ENCODE measurements around the gene CHPF2.
A peak's percentile ranks its signal among the peaks of the same experiment; 100 is the strongest.

CHPF2 gene

GRCh38 chr7:151246102-151246850 is 14.0 kb downstream of the CHPF2 start:
- DNase-seq (ENCODE audit: low read depth), result no peak

DNA sequence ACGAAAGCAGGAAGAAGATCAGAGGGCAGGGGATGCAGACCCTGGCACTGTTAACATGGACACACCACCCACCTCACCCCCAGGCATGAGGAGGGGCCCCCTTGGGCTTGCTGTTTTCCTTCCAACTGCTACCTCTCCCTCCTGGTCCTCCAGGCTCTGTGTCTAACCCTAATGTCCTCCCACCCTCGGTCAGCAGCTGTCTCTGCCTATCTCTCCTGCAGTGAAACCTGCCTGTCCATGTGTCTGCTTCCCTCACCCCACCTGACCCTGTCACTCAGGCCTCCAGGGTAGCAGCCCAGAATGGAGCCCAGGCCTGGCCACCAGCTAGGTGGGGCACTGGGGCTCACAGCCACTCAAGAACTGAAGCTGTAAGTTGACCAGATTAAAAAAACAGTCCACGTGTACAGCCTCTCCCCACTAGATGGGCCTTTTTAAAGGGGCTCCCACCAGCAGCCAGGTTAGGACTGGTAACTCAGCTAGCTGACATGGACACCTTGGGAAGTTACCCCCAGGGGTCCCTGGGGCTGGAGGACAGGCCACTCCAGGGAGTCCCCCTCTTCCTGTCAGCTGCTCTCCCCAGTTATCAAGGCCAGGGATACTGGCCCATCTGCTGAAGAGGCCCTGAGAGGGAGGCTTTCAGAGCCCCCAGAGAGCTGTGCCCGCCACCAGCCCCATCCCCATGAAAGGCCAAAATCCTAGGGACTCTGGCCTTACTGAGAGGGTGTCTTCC is 14.7 kb downstream of the CHPF2 start:
- DNase-seq (ENCODE audit: low read depth), result no peak

GRCh38 chr7:151247611-151248345 is 15.5 kb downstream of the CHPF2 start:
- DNase-seq (ENCODE audit: low read depth), result no peak

DNA sequence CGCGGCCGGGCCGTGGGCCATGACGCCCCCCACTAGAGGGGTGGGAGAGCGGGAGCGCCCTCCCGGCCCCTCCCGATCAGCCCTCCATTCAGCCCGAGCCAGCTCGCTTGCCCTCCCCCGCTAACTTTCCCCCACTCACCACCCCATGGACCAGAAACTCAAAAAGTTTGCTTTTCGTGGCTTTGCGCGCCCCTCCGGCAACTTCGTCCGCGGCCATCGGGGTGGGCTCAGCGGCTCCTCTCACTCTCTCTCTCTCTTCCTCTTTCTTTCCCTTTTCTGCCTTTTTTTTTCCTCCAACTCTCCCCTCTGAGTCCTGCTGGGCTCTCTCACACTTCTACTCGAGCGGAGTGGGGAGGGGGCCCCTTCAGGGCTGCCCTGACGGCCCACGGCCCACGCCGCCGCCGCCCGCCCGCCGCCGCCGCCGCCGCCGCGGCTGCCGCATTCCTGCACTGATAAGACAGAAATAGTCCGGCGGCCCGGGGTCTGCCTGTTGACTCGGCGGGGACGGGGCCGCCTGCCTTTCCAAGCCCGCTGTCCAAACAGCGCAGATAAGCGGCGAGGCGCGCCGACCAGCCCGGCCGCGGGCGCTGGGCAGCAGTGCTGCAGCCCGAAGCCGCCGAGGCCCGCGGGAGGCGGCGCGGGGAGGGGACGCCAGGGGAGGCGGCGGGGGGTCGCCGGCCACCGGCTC is 16.2 kb downstream of the CHPF2 start, which contains the start of gene SMARCD3:
SMARCD3 (minus strand) TSS at position 349 of the 688 bp plus-strand sequence; CDS start at position 217, 132 bp downstream.
- DNase-seq (ENCODE audit: low read depth), result peak; percentile 50

GRCh38 chr7:151249034-151249731 is 16.9 kb downstream of the CHPF2 start:
- peak; percentile 63 for DNase-seq (ENCODE audit: low read depth)

DNA sequence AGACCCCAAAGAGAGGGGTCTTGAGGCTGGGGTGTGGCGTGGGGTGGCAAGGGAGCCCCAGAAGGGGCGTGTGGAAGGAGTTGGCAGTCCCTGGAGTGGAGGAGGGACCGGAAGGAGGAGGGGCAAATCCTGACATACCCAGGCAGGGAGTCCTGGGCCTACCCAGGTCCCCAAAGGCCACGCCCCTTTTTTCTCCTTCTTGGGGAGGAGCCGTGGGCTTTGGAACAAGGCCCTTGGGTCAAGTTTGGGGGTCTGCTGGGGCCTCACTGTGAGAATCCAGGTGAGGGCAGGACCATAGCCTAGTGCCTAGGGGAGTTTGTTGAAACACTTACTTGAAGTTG is 17.4 kb downstream of the CHPF2 start:
- peak; percentile 44 for DNase-seq (ENCODE audit: low read depth)

- no peak for DNase-seq (ENCODE audit: low read depth)
Measured at GRCh38 chr7:151250181-151251132, 18.2 kb downstream of the CHPF2 start.

DNA sequence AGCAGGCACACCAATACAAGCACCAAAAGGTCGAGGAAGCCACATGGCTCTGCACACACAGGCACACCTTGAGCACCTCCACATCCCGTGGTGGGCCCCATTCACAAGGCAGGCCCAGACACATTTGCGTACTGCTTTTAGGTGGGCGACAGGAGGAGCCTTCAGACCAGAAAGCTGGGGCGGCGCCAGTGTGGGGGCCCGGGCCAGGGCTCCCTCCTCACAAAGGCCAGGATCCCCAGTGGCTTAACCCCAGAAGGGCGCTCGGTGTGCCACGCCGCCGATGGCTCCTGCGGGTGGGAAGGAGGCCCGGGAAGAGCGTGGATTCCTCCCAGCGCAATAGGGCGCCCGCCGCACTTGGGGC is 19.0 kb downstream of the CHPF2 start:
- DNase-seq (ENCODE audit: low read depth), result no peak

GRCh38 chr7:151251689-151252560 is 19.6 kb downstream of the CHPF2 start:
- DNase-seq (ENCODE audit: low read depth), result peak; percentile 82

DNA sequence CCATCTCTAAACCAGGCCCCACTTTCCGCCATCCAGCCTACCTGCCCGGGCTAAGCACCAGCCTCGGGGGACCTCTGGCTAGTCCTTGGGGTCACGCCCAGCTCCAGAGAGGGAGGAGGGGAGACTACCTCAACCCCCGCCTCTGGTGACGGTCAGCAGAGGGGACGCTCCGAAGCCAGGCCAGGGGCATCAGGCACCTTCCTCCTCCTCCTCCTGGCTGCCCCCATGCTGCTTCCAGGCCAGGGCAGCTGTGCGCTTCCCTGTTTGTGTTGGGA is 20.2 kb downstream of the CHPF2 start:
- no peak for DNase-seq (ENCODE audit: low read depth)

- no peak for DNase-seq (ENCODE audit: low read depth)
Measured at GRCh38 chr7:151252961-151253711, 20.9 kb downstream of the CHPF2 start.

- no peak for DNase-seq (ENCODE audit: low read depth)
Measured at GRCh38 chr7:151254316-151254715, 22.0 kb downstream of the CHPF2 start.

GRCh38 chr7:151254851-151255250 is 22.6 kb downstream of the CHPF2 start:
- DNase-seq (ENCODE audit: low read depth), result no peak

GRCh38 chr7:151255390-151255789 is 23.1 kb downstream of the CHPF2 start:
- DNase-seq (ENCODE audit: low read depth), result no peak

DNA sequence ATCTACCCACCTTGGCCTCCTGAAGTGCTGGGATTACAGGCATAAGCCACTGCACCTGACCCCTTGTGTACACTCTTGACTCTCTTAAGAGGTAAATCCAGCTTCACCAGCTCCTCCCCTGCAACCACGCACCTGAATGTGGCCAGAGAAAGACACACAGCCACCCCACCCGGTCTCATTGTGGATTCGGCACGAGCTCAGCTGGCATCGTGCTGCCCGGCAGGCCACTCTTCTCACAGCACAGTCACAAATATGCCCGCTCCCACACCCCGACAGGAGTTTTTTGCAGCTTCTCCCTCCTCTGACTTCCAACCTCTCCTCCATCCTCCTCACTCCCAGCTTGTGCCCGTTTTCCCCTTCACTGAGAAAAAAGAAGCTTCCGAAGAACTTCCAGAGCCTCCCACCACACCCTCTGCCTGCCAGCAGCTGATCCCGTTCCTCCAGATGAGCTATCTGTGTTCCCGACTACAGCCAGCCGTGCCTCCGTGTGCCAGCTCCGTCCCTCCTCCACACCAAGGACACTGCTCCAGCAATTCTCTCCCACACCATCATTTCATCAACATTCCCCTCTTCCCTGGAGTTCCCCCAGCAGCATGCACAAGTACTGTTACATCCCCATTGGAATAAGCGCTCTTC is 24.2 kb downstream of the CHPF2 start:
- no peak for DNase-seq (ENCODE audit: low read depth)

DNA sequence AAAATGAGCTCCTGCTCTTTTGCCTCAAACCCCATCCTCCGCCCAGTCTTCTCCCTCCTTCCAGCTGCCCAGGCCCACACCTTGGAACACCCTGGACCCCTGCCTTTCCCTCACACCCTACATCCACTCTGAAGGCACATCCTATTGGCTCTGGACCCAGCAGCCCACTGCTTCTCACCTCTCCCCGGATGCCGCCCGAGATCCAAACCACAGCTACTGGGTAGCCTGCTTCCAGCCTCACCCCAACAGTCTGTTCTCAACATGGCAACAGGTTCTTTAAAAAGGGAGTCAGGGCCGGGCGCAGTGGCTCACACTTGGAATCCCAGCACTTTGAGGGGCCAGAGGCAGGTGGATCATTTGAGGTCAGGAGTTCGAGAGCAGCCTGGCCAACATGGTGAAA is 25.7 kb downstream of the CHPF2 start:
- no peak for DNase-seq (ENCODE audit: low read depth)

DNA sequence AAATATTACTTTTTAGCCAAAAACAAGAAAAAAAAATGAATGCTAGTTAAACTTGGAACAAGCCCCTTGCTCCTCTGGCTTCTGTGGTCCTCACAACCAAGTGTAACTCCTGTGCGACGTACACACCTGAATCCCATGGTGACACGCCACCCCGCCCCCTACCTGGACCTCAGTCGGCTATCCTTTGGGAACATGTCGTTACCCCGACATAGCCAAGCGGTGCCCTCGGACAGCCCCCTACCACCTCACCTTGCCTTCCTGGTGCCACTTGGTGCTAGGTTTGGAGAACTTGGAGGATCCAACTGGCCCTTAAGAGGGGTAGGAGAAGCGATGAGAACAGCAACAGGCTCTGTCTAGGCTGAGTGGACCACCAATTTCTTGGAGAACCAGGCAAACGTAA is 28.2 kb downstream of the CHPF2 start:
- no peak for DNase-seq (ENCODE audit: low read depth)

GRCh38 chr7:151260883-151261282 is 28.6 kb downstream of the CHPF2 start:
- DNase-seq (ENCODE audit: low read depth), result no peak

GRCh38 chr7:151261529-151261928 is 29.2 kb downstream of the CHPF2 start:
- no peak for DNase-seq (ENCODE audit: low read depth)

All from fibroblast of gingiva (primary cell).